Transverse colon (tissue), 4 donors: ENCODE data around the gene IL4.

ENCODE experiments used
- POLR2A ChIP-seq: fragments of 450-650 bp; IDR thresholded peaks from one replicate; pipeline ENCODE4 v1.6.1; 2016; ENCODE audit warnings: antibody characterized with exemption, mild to moderate bottlenecking, moderate library complexity
- POLR2AphosphoS5 ChIP-seq, 3 donors: sonication (generic); formaldehyde crosslinking; IDR thresholded peaks; one replicate each; pipeline ENCODE4 v1.6.1; 2016; ENCODE audit warnings: antibody characterized with exemption in 3 of 3
- TF ChIP-seq, protein P1 (sequence below), 5 experiments: fragments of 200-600 bp in 3 of 5; fragments of 450-650 bp in 2 of 5; sonication (generic) in 3 of 5; IDR thresholded peaks; 1 replicate in 2 of 5; 2 replicates in 3 of 5; pipeline ENCODE4 v1.5.1; 2016 to 2017; ENCODE audit warnings: antibody characterized with exemption in 5 of 5, inconsistent platforms in 3 of 5, mild to moderate bottlenecking in 2 of 5, moderate library complexity in 1 of 5

- TF ChIP-seq, protein P1, sequence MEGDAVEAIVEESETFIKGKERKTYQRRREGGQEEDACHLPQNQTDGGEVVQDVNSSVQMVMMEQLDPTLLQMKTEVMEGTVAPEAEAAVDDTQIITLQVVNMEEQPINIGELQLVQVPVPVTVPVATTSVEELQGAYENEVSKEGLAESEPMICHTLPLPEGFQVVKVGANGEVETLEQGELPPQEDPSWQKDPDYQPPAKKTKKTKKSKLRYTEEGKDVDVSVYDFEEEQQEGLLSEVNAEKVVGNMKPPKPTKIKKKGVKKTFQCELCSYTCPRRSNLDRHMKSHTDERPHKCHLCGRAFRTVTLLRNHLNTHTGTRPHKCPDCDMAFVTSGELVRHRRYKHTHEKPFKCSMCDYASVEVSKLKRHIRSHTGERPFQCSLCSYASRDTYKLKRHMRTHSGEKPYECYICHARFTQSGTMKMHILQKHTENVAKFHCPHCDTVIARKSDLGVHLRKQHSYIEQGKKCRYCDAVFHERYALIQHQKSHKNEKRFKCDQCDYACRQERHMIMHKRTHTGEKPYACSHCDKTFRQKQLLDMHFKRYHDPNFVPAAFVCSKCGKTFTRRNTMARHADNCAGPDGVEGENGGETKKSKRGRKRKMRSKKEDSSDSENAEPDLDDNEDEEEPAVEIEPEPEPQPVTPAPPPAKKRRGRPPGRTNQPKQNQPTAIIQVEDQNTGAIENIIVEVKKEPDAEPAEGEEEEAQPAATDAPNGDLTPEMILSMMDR (IDR thresholded peaks at IDR 0.05): no peak
- no peak for TF ChIP-seq POLR2A
- TF ChIP-seq POLR2AphosphoS5 (IDR thresholded peaks at IDR 0.05): no peak
Observed at GRCh38 chr5:132680780-132681475, 7.1 kb downstream of the IL4 start.
